Measurements from ENCODE around the gene SIAH2. TPM values are rescaled to one million over a fixed set of nuclear protein-coding genes. Genes with fewer than 3 reads are reported as not detected.

Gene SIAH2
- polyA plus RNA-seq, 3 donors = 24.6 to 43.5 (median 28.2) TPM

DNA sequence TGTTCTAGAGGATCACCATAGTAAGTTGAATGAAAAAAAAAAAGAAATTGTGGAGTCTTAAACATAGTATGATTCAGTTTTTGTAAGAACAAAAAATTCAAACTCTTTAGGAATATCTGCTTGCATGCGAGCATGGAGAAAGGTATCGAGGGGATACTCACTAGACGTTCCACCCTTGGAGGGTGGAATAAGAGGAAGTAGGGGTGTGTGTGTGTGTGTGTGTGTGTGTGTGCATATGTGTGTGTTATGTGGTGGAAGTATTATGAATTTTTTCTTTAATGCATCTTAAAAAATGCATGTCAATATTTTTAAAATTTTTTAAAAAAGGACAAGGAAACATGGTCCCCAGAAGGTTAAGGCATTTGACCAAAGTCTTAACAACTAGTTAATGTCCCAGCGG lies 26.5 kb upstream of the SIAH2 start:
- H3K36me3 Mint-ChIP-seq = no peaks in the 10 kb centered on the region
- H4K20me1 ChIP-seq (ENCODE audit: insufficient read depth, low read length) = no peaks in the 10 kb centered on the region
- peak in 2 of 3 donors; percentile 9 to 14 for DNase-seq
- H3K4me1 ChIP-seq (ENCODE audit: control insufficient read depth in 1 of 2, insufficient read depth in 2 of 2, low read length in 2 of 2) = no peaks in the 10 kb centered on the region
- H3K79me2 ChIP-seq (ENCODE audit: insufficient read depth, low read length) = no peaks in the 10 kb centered on the region
- intact Hi-C loops (cut with micrococcal nuclease) = loop anchor here (5.0 to 10.0 kb wide), 4 partner anchors 75 to 358 kb away; no protein-coding TSS in a partner anchor
- H2AFZ ChIP-seq (ENCODE audit: insufficient read depth, low read depth, low read length, poor library complexity, severe bottlenecking) = no peak overlapping the region
- H3K9me3 Mint-ChIP-seq = peaks cover 3 to 10% (median 7%) of the 10 kb centered on the region in 7 donors
- H3K27me3 Mint-ChIP-seq (ENCODE audit: low read depth in 3 of 3) = peaks cover 5 to 9% (median 6%) of the 10 kb centered on the region in 3 donors
- no peaks in the 10 kb centered on the region for H3K36me3 ChIP-seq (replicated peaks in 1 of 2; ENCODE audit: control insufficient read depth in 1 of 2, insufficient read depth in 2 of 2, low read length in 2 of 2)
- peak overlapping the region in 1 of 7 donors; percentile 51 for H3K27ac Mint-ChIP-seq
- peaks cover 3% of the 10 kb centered on the region for H3K4me1 Mint-ChIP-seq
- 86% methylated on average over 2 of the region's 4 CpGs for WGBS (ENCODE audit: insufficient coverage)
- H3K4me2 ChIP-seq (replicated peaks; ENCODE audit: extremely low read depth, low read length, poor library complexity, severe bottlenecking) = no peak overlapping the region
- peaks cover 5 to 6% of the 10 kb centered on the region in 2 donors for H3K9me3 ChIP-seq (replicated peaks in 1 of 2; ENCODE audit: control insufficient read depth in 1 of 2, insufficient read depth in 1 of 2, low read length in 2 of 2)
- TF ChIP-seq, protein P1, sequence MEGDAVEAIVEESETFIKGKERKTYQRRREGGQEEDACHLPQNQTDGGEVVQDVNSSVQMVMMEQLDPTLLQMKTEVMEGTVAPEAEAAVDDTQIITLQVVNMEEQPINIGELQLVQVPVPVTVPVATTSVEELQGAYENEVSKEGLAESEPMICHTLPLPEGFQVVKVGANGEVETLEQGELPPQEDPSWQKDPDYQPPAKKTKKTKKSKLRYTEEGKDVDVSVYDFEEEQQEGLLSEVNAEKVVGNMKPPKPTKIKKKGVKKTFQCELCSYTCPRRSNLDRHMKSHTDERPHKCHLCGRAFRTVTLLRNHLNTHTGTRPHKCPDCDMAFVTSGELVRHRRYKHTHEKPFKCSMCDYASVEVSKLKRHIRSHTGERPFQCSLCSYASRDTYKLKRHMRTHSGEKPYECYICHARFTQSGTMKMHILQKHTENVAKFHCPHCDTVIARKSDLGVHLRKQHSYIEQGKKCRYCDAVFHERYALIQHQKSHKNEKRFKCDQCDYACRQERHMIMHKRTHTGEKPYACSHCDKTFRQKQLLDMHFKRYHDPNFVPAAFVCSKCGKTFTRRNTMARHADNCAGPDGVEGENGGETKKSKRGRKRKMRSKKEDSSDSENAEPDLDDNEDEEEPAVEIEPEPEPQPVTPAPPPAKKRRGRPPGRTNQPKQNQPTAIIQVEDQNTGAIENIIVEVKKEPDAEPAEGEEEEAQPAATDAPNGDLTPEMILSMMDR (IDR thresholded peaks at IDR 0.05) = no peak
- no peak overlapping the region for H3K4me3 ChIP-seq (replicated peaks in 1 of 3; ENCODE audit: low read depth in 2 of 3, low read length in 3 of 3)
- H3K27ac ChIP-seq (ENCODE audit: low read depth in 1 of 2, low read length in 2 of 2) = no peak overlapping the region
- no peak overlapping the region for H3K4me3 Mint-ChIP-seq
- peaks cover 3% of the 10 kb centered on the region in 2 donors for H3K27me3 ChIP-seq (ENCODE audit: control insufficient read depth in 2 of 2, insufficient read depth in 2 of 2, low read length in 2 of 2)
- H3K9ac ChIP-seq (ENCODE audit: insufficient read depth, low read length, poor library complexity, severe bottlenecking) = no peak overlapping the region

DNA sequence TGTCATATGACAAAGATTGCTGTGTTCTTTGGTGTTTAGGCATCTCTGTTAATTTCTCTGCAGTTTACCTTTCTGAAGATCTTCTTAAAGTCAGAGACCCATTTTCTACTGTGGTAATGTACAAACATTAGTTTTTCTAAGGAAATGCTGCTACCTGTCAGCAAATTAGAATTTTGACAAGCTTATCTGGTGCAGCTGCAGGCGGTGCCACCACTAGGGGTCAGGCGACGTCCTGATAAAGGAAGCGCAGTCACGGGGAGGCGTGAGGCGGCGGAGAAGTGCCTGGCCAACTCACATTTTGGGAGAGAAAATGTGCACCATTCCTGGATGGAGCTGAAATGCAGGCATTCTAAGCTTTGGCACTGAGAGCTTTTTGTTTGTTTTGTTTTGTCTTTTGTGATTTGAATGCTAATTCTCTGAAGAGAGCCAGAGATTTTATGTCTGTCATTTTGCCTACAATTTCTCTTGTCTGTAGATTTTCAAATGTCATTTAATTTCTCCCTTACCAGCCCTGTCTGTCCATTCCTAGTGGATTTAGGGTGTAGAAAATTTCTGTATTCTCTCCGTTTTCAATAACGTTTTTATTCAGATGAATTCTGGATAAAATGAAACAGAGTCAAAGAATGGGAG lies 24.9 kb upstream of the SIAH2 start:
- H2AFZ ChIP-seq (ENCODE audit: insufficient read depth, low read depth, low read length, poor library complexity, severe bottlenecking) = peak overlapping the region; percentile 44

More for the DNA sequence above, 24.9 kb upstream of the SIAH2 start:
- no peaks in the 10 kb centered on the region for H3K36me3 ChIP-seq (replicated peaks in 1 of 2; ENCODE audit: control insufficient read depth in 1 of 2, insufficient read depth in 2 of 2, low read length in 2 of 2)
- H3K4me3 ChIP-seq (replicated peaks in 1 of 3; ENCODE audit: low read depth in 2 of 3, low read length in 3 of 3) = no peak overlapping the region
- peaks cover 3 to 10% (median 7%) of the 10 kb centered on the region in 7 donors for H3K9me3 Mint-ChIP-seq
- H3K36me3 Mint-ChIP-seq = no peaks in the 10 kb centered on the region
- intact Hi-C loops (cut with micrococcal nuclease) = loop anchor here (5.0 to 10.0 kb wide), 4 partner anchors 77 to 359 kb away; no protein-coding TSS in a partner anchor
- H3K9ac ChIP-seq (ENCODE audit: insufficient read depth, low read length, poor library complexity, severe bottlenecking) = no peak overlapping the region
- H3K4me1 Mint-ChIP-seq = peaks cover 3% of the 10 kb centered on the region
- peaks cover 5 to 6% of the 10 kb centered on the region in 2 donors for H3K9me3 ChIP-seq (replicated peaks in 1 of 2; ENCODE audit: control insufficient read depth in 1 of 2, insufficient read depth in 1 of 2, low read length in 2 of 2)
- H3K27me3 Mint-ChIP-seq (ENCODE audit: low read depth in 3 of 3) = peaks cover 6 to 9% (median 7%) of the 10 kb centered on the region in 3 donors
- H3K4me1 ChIP-seq (ENCODE audit: control insufficient read depth in 1 of 2, insufficient read depth in 2 of 2, low read length in 2 of 2) = no peaks in the 10 kb centered on the region
- peak; percentile 65 to 76 (median 76) for DNase-seq
- no peaks in the 10 kb centered on the region for H4K20me1 ChIP-seq (ENCODE audit: insufficient read depth, low read length)
- peaks cover 3% of the 10 kb centered on the region in 2 donors for H3K27me3 ChIP-seq (ENCODE audit: control insufficient read depth in 2 of 2, insufficient read depth in 2 of 2, low read length in 2 of 2)
- no peak overlapping the region for H3K27ac Mint-ChIP-seq
- no peaks in the 10 kb centered on the region for H3K79me2 ChIP-seq (ENCODE audit: insufficient read depth, low read length)
- TF ChIP-seq, protein P1 (IDR thresholded peaks at IDR 0.05) = peak; percentile 94
- no peak overlapping the region for H3K4me2 ChIP-seq (replicated peaks; ENCODE audit: extremely low read depth, low read length, poor library complexity, severe bottlenecking)
- H3K27ac ChIP-seq (ENCODE audit: low read depth in 1 of 2, low read length in 2 of 2) = no peak overlapping the region
- no peak overlapping the region for H3K4me3 Mint-ChIP-seq
- 2% methylated on average over 8 of the region's 10 CpGs for WGBS (ENCODE audit: insufficient coverage)

Measured in CD14-positive monocyte (primary cell).